AG04449 (cell line): ENCODE results near the gene MLIP.

ENCODE experiments used
- CTCF ChIA-PET: fragments of 350-600 bp; formaldehyde crosslinking; extraction: SDS; loops from one replicate; lab custom pipeline; 2021; ENCODE audit warnings: antibody characterized with exemption; lab: Yijun Ruan, JAX
- POLR2A ChIA-PET: fragments of 400-600, 350-600 bp; formaldehyde crosslinking; extraction: SDS; loops from one replicate; lab custom pipeline; 2020; ENCODE audit warnings: antibody characterized with exemption, inconsistent platforms; lab: Yijun Ruan, JAX
- DNase-seq: peaks from one replicate; pipeline ENCODE4 v3.0.0-alpha.2; 2010; ENCODE audit warnings: low read depth, low spot score
- H3K4me3 ChIP-seq: 2 replicates; pipeline ENCODE4 v1.5.1; 2011; ENCODE audit warnings: low read depth, mild to moderate bottlenecking, control low read depth, low read length
- TF ChIP-seq, protein P1 (sequence below): IDR thresholded peaks from one replicate; pipeline ENCODE4 v1.5.1; 2011; ENCODE audit warnings: mild to moderate bottlenecking, moderate library complexity, low read length, control low read depth, inconsistent platforms; ENCODE audit not compliant: insufficient read depth; ENCODE audit errors: missing control alignments

Gene MLIP

GRCh38 chr6:54267798-54268197 lies 156.6 kb downstream of the MLIP start:
- ChIA-PET POLR2A (no interaction called here), CTCF (interaction anchor here (0.7 to 4.3 kb wide), 12 partner anchors 9 to 285 kb away, joined by 3 to 34 read pairs (median 3); no protein-coding TSS in a partner anchor)
- TF ChIP-seq, protein P1, sequence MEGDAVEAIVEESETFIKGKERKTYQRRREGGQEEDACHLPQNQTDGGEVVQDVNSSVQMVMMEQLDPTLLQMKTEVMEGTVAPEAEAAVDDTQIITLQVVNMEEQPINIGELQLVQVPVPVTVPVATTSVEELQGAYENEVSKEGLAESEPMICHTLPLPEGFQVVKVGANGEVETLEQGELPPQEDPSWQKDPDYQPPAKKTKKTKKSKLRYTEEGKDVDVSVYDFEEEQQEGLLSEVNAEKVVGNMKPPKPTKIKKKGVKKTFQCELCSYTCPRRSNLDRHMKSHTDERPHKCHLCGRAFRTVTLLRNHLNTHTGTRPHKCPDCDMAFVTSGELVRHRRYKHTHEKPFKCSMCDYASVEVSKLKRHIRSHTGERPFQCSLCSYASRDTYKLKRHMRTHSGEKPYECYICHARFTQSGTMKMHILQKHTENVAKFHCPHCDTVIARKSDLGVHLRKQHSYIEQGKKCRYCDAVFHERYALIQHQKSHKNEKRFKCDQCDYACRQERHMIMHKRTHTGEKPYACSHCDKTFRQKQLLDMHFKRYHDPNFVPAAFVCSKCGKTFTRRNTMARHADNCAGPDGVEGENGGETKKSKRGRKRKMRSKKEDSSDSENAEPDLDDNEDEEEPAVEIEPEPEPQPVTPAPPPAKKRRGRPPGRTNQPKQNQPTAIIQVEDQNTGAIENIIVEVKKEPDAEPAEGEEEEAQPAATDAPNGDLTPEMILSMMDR: peak; percentile 52
- no peak overlapping the region for H3K4me3 ChIP-seq
- DNase-seq: no peak

DNA sequence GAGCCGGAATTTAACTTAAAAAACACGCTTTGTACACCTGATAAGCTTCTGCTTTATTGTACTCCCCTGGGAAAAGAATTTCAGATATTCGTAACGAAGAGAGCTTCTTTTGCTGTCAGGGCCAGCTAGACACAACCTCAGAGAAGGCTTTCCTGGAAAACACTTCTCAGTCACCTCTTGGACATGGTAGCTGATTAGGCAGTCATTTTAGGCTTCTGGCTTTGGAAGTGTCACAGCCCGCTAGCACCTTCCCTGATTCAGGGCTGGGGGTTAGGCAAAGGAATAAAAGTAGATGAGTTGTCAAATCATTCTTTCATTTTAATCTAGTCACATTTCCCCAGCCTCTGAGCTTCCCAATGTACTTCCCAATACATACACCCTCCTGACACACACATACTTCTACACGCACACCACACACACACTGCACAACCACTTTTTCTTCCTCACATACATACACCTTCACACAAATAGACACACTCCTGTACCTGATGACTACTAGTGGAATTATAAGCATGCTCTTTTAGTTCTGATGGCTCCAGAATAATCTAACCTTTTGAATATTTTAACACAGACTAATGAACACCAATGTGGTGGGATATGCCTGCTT lies 162.1 kb downstream of the MLIP start:
- CTCF ChIA-PET: interaction anchor here (1.8 to 4.9 kb wide), 3 partner anchors 9 to 287 kb away, joined by 5 to 27 read pairs (median 18); no protein-coding TSS in a partner anchor
- TF ChIP-seq, protein P1: no peak
- no peak for DNase-seq
- POLR2A ChIA-PET: no interaction called here
- H3K4me3 ChIP-seq: no peak overlapping the region

DNA sequence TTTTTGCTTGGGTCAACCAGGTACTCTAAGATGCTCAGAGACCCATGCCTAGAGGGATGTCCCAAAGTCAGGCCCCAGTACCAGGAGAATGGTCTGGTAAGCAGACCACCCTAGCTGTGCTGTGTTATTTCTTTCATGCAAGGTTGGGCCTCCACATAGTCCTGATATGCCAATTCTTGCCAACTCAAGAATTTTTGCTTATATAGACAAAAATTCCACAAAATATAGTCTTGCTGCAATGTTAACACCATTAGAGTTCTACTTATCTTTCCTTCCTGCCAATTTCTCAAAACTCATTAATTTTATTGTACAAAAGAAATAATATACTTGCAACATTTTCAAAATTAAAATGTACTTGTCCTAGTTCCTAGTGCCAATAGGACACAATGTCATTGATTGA lies 163.1 kb downstream of the MLIP start:
- ChIA-PET CTCF (interaction anchor here (4.7 to 4.9 kb wide), 2 partner anchors 30 to 288 kb away, joined by 18 to 27 read pairs; no protein-coding TSS in a partner anchor), POLR2A (no interaction called here)
- no peak overlapping the region for H3K4me3 ChIP-seq
- no peak for DNase-seq
- TF ChIP-seq, protein P1: no peak

GRCh38 chr6:54282186-54282585 lies 170.9 kb downstream of the MLIP start:
- TF ChIP-seq, protein P1: no peak
- POLR2A ChIA-PET: interaction anchor here (0.7 kb wide), 1 partner anchor 9 kb away, joined by 3 read pairs; no protein-coding TSS in a partner anchor

GRCh38 chr6:54284161-54284860 lies 173.1 kb downstream of the MLIP start:
- ChIA-PET POLR2A (no interaction called here), CTCF (interaction anchor here (0.7 kb wide), 1 partner anchor 39 kb away, joined by 3 read pairs; no protein-coding TSS in a partner anchor)
- TF ChIP-seq, protein P1: no peak
- H3K4me3 ChIP-seq: no peak overlapping the region
- no peak for DNase-seq

More at GRCh38 chr6:54282186-54282585, 170.9 kb downstream of the MLIP start:
- DNase-seq: peak; percentile 58
- no peak overlapping the region for H3K4me3 ChIP-seq
- CTCF ChIA-PET: interaction anchor here (0.9 kb wide), 1 partner anchor 14 kb away, joined by 3 read pairs; no protein-coding TSS in a partner anchor

DNA sequence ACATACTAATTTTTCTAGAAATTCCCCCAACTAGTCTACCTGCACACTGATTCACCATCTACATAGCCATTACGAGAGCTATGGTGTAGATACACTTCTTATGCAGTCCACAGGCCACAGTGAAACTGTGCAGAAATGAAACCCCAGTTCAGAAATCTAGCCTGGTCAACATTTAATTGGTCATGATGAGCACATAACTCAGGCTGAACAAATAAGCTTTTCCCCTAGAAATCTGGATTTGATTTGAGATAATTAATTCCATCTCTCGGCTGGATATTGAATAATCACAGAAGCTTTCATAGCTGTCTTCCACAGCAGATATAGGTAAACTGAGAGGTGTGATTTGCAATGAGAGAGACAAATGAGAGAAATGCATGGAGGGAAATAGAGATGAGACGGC lies 174.4 kb downstream of the MLIP start:
- TF ChIP-seq, protein P1: no peak
- no peak overlapping the region for H3K4me3 ChIP-seq
- ChIA-PET CTCF (interaction anchor here (1.2 to 2.6 kb wide), 4 partner anchors 11 to 300 kb away, joined by 3 to 18 read pairs (median 6); no protein-coding TSS in a partner anchor), POLR2A (interaction anchor here (1.5 kb wide), 1 partner anchor 13 kb away, joined by 5 read pairs; no protein-coding TSS in a partner anchor)
- no peak for DNase-seq
